K562 treated with DMSO at 1 percent for 24 hours (cell line): ENCODE data around the gene GXYLT1. TPM values are rescaled to one million over a fixed set of nuclear protein-coding genes. Genes with fewer than 3 reads are reported as not detected.

Source experiments
- total RNA-seq: library from RNA; unstranded; fragments of 300-600 nt; gene quantifications from 2 replicates; pipeline ENCODE4 v1.2.3, GENCODE V29; 2022; ENCODE audit warnings: low read depth; ENCODE audit not compliant: insufficient read depth

Gene GXYLT1, protein sequence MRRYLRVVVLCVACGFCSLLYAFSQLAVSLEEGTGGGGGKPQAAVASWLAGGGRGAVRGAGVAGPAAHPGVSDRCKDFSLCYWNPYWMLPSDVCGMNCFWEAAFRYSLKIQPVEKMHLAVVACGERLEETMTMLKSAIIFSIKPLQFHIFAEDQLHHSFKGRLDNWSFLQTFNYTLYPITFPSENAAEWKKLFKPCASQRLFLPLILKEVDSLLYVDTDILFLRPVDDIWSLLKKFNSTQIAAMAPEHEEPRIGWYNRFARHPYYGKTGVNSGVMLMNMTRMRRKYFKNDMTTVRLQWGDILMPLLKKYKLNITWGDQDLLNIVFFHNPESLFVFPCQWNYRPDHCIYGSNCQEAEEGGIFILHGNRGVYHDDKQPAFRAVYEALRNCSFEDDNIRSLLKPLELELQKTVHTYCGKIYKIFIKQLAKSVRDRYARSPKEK
- 6.0 and 8.5 TPM in 2 replicates for total RNA-seq

GRCh38 chr12:42144408-42145196 is at the start of gene GXYLT1:
Gene GXYLT1 (minus strand): TSS chr12:42144874. CDS start chr12:42144646, 228 bp downstream.

Other genes starting within 250 kb of the GXYLT1 start
- gene YAF2, start 93.4 kb upstream of the GXYLT1 start, total RNA-seq, result 10.4 and 14.2 TPM in 2 replicates
- 43.7 and 48.6 TPM in 2 replicates for gene ZCRB1, start 181.2 kb upstream of the GXYLT1 start, total RNA-seq
- gene PPHLN1, start 181.3 kb upstream of the GXYLT1 start, total RNA-seq, result 42.4 and 44.3 TPM in 2 replicates